Loucy (cell line): ENCODE measurements around the gene IL7R.

Experiments
- CTCF ChIP-seq: fragments of 200-600 bp; sonication (generic); conservative IDR thresholded peaks from 2 replicates; pipeline ENCODE4 v1.5.1; 2014; ENCODE audit warnings: mild to moderate bottlenecking, antibody characterized with exemption, low read length
- EZH2phosphoT487 ChIP-seq: fragments of 200-600 bp; IDR thresholded peaks from 2 replicates; pipeline ENCODE4 v1.6.1; 2018; ENCODE audit warnings: antibody characterized with exemption, mild to moderate bottlenecking, moderate library complexity, borderline replicate concordance

- TF ChIP-seq CTCF (no peak), EZH2phosphoT487 (no peak)
These were observed 6.8 kb upstream of the IL7R start for GRCh38 chr5:35849860-35850259.
